Measurements from ENCODE around the gene ITGB2.

The ITGB2 gene

DNA sequence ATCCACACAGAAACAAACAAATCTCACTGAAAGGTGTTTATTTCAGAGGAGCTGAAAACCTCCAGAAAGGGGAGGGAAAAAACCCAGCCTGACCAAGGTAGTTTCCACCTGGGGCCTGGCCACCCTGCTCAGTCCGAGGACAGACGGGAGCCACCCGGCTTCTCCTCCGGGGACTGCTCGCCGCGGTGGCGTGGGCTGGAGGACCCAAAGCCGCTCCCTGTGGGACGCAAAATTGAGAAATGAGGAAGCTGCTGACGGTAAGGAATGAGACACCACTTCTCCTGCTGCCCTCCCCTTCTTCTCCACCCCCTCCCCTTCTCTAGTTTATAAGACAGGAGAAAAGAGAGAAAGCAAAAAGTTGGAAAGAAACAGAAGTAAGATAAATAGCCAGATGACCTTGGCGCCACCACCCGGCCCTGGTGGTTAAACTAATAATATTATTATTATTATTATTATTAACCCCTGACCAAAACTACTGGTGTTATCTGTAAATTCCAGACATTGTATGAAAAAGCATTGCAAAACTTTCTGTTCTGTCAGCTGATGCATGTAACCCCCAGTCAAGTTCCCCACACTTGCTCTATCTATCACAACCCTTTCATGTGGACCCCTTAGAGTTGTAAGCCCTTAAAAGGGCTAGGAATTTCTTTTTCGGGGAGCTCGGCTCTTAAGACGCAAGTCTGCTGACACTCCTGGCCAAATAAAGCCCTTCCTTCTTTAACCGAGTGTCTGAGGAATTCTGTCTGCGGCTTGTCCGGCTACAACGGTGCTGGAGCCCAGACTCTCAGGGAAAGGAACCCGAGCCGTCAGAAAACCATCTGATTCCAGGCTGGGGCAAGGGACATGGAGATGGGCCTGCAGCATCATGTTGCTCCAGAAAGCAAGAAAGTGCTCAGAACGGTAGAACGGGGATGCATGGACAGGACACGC is 12.5 kb downstream of the ITGB2 start:
- no peak for DNase-seq

GRCh38 chr21:44907225-44907965 is 13.3 kb downstream of the ITGB2 start:
- DNase-seq: no peak

DNA sequence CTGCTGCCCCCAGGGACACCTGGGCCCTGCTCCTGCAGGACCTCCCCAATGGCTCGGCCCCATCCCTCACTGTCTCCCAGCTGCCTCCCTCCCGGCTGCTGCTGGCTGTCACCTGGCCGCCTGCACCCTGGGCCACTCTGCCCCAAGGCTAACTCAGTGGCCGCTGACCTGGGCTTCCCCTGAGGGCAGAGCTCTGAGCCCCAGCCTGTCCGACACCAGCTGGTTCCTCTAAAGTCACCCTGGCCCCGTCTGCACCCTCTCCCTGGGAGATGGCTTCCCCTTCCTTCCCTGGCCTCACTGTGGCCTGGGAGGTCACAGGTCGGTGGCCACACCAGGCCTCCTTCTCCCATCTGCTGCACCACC is 15.0 kb downstream of the ITGB2 start:
- DNase-seq: no peak

DNA sequence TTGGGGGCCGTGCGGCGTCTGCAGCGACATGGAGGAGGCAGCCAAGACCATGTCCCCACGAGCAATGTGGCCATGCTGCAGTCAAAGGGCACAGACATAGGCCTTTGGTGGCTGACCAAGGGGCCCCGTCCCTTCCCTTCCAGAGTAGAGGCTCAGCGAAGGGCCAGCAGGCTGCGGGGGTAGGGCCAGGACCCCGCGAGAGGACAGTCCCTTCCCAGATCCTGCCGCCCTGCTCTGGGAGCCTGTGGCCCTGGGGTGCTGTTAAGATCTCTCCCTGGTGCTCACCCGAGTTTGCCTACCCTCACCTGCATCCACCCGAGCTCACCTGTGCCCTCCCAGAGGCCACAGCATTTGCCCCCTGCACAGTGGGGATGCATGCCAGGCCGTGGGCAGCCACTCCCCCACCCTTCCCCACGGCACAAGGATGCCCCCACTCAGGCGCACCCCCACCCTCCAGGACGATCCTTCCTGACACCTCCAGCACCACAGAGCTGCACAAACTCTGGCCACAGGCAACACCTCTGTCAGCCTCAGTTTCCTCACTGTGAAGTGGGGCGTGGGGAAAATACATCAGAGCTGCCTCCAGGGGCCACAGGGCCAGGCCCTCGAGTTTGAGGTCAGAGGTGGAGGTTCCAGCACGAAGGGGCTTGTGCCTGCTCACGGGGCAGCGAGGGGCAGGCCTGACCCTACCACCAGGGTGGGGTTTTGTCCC is 15.5 kb downstream of the ITGB2 start:
- DNase-seq: no peak

DNA sequence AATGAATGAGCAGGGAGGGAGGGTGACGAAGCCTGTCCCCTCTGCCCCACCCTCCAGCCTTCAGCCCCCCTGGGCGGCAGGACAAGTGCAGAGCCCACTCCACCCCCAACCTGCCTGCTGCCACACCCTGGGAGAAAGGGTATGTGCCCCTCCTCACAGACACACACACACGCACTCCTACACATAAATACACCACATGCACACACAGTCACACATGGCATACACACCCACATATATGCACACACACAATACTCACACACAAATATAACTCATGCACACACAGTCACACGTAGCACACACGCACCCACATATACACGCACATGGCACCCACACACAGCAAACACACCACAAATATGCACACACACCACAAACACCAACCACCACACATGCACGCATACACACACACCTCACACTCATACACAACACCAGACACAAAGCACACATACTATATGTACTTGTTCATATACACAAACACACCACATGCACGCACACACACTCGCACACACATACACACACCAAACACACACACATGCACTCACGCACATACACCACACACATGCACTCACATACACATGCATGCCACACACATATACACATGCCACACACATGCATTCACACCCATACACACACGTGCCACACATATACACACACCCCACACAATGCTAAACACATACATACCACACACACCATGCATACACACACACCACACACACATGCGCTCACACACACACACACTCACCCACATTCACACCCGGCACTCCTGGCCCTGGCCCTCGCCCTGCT is 16.4 kb downstream of the ITGB2 start:
- DNase-seq: no peak

- no peak for DNase-seq
These were observed 17.0 kb downstream of the ITGB2 start for GRCh38 chr21:44903689-44904088.

GRCh38 chr21:44903050-44903685 is 17.5 kb downstream of the ITGB2 start:
- no peak for DNase-seq

DNA sequence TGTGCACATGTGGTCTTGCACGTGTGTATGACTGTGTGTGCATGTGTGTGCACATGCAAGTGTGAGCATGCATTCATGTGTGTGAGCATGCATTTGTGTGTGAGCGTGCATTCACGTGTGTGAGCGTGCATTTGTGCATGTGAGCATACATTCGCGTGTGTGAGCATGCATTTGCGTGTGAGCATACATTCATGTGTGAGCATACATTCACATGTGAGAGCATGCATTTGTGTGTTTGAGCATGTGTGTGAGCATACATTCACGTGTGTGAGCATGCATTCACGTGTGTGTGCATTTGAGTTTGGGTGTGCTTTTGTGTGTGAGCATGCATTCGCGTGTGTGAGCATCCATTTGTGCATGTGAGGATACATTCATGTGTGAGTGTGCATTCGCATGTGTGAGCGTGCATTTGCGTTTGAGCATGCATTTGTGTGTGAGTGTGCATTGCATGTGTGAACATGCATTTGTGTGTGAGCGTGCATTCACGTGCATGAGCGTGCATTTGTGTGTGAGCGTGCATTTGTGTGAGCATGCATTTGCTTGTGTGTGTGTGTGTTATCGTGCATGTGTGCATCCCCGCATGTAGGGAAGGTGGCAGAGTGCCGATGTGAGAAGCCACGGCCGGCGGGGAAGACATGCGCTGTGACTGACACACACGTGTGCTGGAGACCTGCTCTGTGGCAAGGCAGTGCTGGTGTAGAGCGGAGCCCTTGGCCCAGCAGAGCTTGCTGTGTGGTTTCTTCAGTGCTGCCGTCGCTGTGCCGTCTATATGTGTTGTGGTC is 18.2 kb downstream of the ITGB2 start:
- DNase-seq: no peak

- no peak for DNase-seq
These were observed 19.2 kb downstream of the ITGB2 start for GRCh38 chr21:44901391-44902074.

GRCh38 chr21:44900559-44901251 is 20.0 kb downstream of the ITGB2 start:
- no peak for DNase-seq

GRCh38 chr21:44899768-44900558 is 20.7 kb downstream of the ITGB2 start:
- DNase-seq: no peak

DNA sequence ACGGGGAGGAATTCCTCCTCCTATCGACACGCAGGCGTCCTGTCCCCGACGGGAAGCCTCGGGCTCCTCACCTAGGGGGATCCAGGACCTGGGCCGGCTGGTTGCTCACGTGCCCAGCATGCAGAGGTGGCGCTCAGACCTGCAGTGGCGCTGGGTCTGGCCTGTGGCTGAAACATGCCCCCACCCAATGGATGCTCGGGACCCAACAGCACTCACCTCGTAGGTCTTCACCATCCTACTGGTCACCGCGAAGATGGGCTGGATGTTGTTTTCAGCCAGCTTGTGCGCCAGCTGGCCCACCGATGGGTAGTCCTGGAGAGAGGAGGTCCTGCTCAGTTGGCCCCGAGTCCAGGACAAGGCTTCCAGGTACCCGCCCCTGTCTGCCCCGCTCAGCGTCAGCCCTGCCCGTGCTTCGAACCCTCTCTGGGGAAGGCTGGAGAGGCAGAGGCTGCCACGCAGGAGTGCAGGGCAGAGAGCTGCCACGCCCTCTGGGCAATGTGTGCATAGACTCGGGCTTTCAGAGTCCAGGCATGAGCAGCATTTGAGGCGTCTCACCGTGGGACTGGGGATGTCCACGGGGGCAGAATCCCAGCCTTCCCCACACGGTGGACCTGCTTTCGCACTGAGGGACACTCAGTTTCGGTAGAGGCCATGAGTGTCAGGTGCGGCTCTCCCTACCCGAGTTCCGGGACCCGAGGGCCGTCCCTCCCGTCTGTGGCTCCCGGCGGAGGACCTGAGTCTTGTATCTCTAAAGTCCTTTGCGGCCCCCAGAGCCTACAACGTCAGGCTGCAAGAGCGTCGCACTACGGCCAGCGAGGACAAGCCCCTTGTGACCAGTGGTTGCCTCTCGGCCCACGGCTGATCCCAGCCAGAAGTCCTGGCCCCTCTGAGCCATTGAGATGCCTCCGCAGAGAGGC is 21.6 kb downstream of the ITGB2 start:
- no peak for DNase-seq

- DNase-seq: no peak
These were observed 22.6 kb downstream of the ITGB2 start for GRCh38 chr21:44898011-44898488.

DNA sequence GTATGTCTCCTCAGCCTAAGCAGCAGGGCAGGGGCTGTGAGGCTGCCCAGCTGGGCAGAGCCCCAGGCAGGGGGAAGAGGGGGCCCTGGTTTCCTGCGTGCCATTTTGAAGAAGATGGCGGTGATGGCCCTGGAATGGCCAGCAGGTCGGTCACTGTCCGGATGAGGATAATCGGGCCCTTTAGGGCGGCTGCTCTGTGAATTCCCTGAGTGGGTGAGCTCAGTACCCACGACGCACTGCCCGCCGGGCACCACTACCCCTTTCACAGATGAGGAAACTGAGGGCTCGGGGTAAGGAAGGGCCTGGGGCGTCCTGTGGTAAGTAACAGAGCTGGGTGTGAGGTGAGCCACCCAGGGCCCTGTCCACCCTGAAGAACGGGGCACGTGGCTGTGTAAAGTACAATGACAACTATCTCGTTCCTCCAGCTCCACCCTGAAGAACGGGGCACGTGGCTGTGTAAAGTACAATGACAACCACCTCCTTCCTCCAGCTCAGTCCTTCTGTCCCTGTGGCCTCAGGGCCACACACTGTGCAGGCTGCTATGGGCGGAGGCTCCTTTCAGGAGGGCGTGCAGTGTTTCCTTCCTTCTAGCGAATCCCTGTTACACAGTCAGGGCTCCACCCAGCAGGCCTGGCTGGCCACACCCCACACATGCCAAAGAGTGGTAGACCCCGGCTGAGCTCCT is 23.2 kb downstream of the ITGB2 start:
- DNase-seq: no peak

GRCh38 chr21:44896561-44897286 is 24.0 kb downstream of the ITGB2 start:
- DNase-seq: no peak

GRCh38 chr21:44895859-44896258 is 24.8 kb downstream of the ITGB2 start:
- DNase-seq: no peak

Data from hippocampal formation (tissue), 2 donors.